Neuronal stem cell (in vitro differentiated cells): ENCODE results near the gene LOXHD1.
A peak's percentile ranks its signal among the peaks of the same experiment; 100 is the strongest.

ENCODE experiments used
- DNase-seq: peaks from one replicate; pipeline ENCODE4 v3.0.0-alpha.2; 2013; ENCODE audit warnings: low spot score
- H2AFZ ChIP-seq: one replicate; pipeline ENCODE4 v1.6.1; 2013; ENCODE audit warnings: mild to moderate bottlenecking, low read length, inconsistent platforms
- H2AK5ac ChIP-seq: 2 replicates; pipeline ENCODE4 v1.6.1; 2013; ENCODE audit warnings: low read depth, mild to moderate bottlenecking, inconsistent platforms, low read length, moderate library complexity, mixed read lengths
- H2BK120ac ChIP-seq: 2 replicates; pipeline ENCODE4 v1.6.1; 2013; ENCODE audit warnings: low read depth, mild to moderate bottlenecking, inconsistent platforms, low read length, moderate library complexity, mixed read lengths
- H2BK12ac ChIP-seq: one replicate; pipeline ENCODE4 v1.6.1; 2013; ENCODE audit warnings: low read length, inconsistent platforms
- H2BK15ac ChIP-seq: 2 replicates; pipeline ENCODE4 v1.6.1; 2013; ENCODE audit warnings: mild to moderate bottlenecking, low read length, inconsistent platforms, mixed read lengths
- H2BK5ac ChIP-seq: one replicate; pipeline ENCODE4 v1.6.1; 2013; ENCODE audit warnings: inconsistent platforms, mild to moderate bottlenecking, low read length, moderate library complexity
- H3K14ac ChIP-seq: one replicate; pipeline ENCODE4 v1.6.1; 2013; ENCODE audit warnings: low read length, inconsistent platforms
- H3K18ac ChIP-seq: 2 replicates; pipeline ENCODE4 v1.6.1; 2013; ENCODE audit warnings: low read length, inconsistent platforms
- H3K23ac ChIP-seq: 2 replicates; pipeline ENCODE4 v1.6.1; 2013; ENCODE audit warnings: low read depth, mild to moderate bottlenecking, mixed read lengths, low read length, inconsistent platforms; ENCODE audit not compliant: poor library complexity
- H3K27ac ChIP-seq: replicated peaks from 3 replicates; pipeline ENCODE4 v1.5.1; 2013; ENCODE audit warnings: low read length, inconsistent platforms
- H3K27me3 ChIP-seq, 3 experiments: 2 replicates each; pipeline ENCODE4 v1.6.1; 2013; ENCODE audit warnings: low read length in 3 of 3, mild to moderate bottlenecking in 2 of 3, inconsistent platforms in 1 of 3, low read depth in 1 of 3, mixed read lengths in 1 of 3, moderate library complexity in 1 of 3; ENCODE audit not compliant: control insufficient read depth in 3 of 3, insufficient read depth in 3 of 3
- H3K36me3 ChIP-seq, 2 donors: replicated peaks in 1 of 2; 2 replicates each; pipeline ENCODE4 v1.6.1; 2013; ENCODE audit warnings: low read length in 2 of 2; ENCODE audit not compliant: control insufficient read depth in 2 of 2, insufficient read depth in 2 of 2
- H3K4ac ChIP-seq: 2 replicates; pipeline ENCODE4 v1.6.1; 2013; ENCODE audit warnings: inconsistent platforms, mild to moderate bottlenecking, low read length, moderate library complexity
- H3K4me1 ChIP-seq, 2 donors: 1 replicate in 1 of 2; 2 replicates in 1 of 2; pipeline ENCODE4 v1.6.1; 2013; ENCODE audit warnings: low read length in 2 of 2, low read depth in 1 of 2; ENCODE audit not compliant: control insufficient read depth in 2 of 2, insufficient read depth in 1 of 2
- H3K4me2 ChIP-seq: one replicate; pipeline ENCODE4 v1.6.1; 2013; ENCODE audit warnings: mild to moderate bottlenecking, low read length, inconsistent platforms; ENCODE audit not compliant: insufficient read depth, poor library complexity, severe bottlenecking
- H3K4me3 ChIP-seq, 2 donors: 2 replicates each; pipeline ENCODE4 v1.5.1; 2013; ENCODE audit warnings: low read length in 2 of 2, mild to moderate bottlenecking in 2 of 2, inconsistent platforms in 1 of 2, moderate library complexity in 1 of 2
- H3K79me1 ChIP-seq: one replicate; pipeline ENCODE4 v1.6.1; 2013; ENCODE audit warnings: low read depth, mild to moderate bottlenecking, inconsistent platforms, low read length, moderate library complexity
- H3K9ac ChIP-seq: one replicate; pipeline ENCODE4 v1.6.1; 2013; ENCODE audit warnings: mild to moderate bottlenecking, low read depth, low read length, inconsistent platforms; ENCODE audit not compliant: poor library complexity
- H3K9me3 ChIP-seq, 2 donors: replicated peaks in 1 of 2; 2 replicates each; pipeline versions ENCODE3 to v1.6.1; 2013; ENCODE audit warnings: low read length in 2 of 2, mild to moderate bottlenecking in 2 of 2, inconsistent platforms in 1 of 2, low read depth in 1 of 2, mixed read lengths in 1 of 2, moderate library complexity in 1 of 2; ENCODE audit not compliant: control insufficient read depth in 2 of 2, insufficient read depth in 1 of 2
- H4K8ac ChIP-seq: one replicate; pipeline ENCODE4 v1.6.1; 2013; ENCODE audit warnings: low read depth, mild to moderate bottlenecking, inconsistent platforms, low read length, moderate library complexity
- H4K91ac ChIP-seq: one replicate; pipeline ENCODE4 v1.6.1; 2013; ENCODE audit warnings: low read length, low read depth, mild to moderate bottlenecking, inconsistent platforms; ENCODE audit not compliant: poor library complexity
- WGBS, 2 donors: extraction: QIAGEN DNeasy Blood & Tissue Kit; methylation state at CpG; one replicate each; pipeline ENCODE4 v1.1.7; 2013; ENCODE audit warnings: missing lambda C conversion rate in 2 of 2, mixed read lengths in 1 of 2; ENCODE audit not compliant: insufficient read length in 2 of 2, insufficient replicate concordance in 1 of 2; ENCODE audit errors: extremely low coverage in 2 of 2; 5-methylcytosine and 5-hydroxymethylcytosine counted together

LOXHD1 gene

GRCh38 chr18:46574000-46574742, 82.8 kb downstream of the LOXHD1 start:
- H3K9ac ChIP-seq, result no peak overlapping the region
- peaks cover 0 to 2% of the 10 kb centered on the region in 2 donors for H3K9me3 ChIP-seq
- no peaks in the 10 kb centered on the region for H3K36me3 ChIP-seq
- H3K4me3 ChIP-seq, result no peak overlapping the region
- no peak overlapping the region for H2AFZ ChIP-seq
- peaks cover 0 to 3% (median 0%) of the 10 kb centered on the region in 3 experiments for H3K27me3 ChIP-seq
- no peaks in the 10 kb centered on the region for H3K79me1 ChIP-seq
- H2BK5ac ChIP-seq, result no peak overlapping the region
- no peak overlapping the region for H3K18ac ChIP-seq
- H3K23ac ChIP-seq, result no peak overlapping the region
- H2AK5ac ChIP-seq, result no peak overlapping the region
- no peak overlapping the region for H3K4me2 ChIP-seq
- H3K14ac ChIP-seq, result peak overlapping the region; percentile 65
- no peak overlapping the region for H4K91ac ChIP-seq
- H2BK120ac ChIP-seq, result no peak overlapping the region
- no peak overlapping the region for H2BK12ac ChIP-seq
- H3K27ac ChIP-seq, result no peak overlapping the region
- H3K4ac ChIP-seq, result no peak overlapping the region
- no CpG with 5 or more reads among the region's 4 CpGs for WGBS, 2 donors
- no peak overlapping the region for H2BK15ac ChIP-seq
- DNase-seq, result no peak
- H4K8ac ChIP-seq, result no peak overlapping the region
- H3K4me1 ChIP-seq, result no peaks in the 10 kb centered on the region

GRCh38 chr18:46573156-46573555, 83.9 kb downstream of the LOXHD1 start:
- H2AFZ ChIP-seq, result no peak overlapping the region
- H2BK5ac ChIP-seq, result no peak overlapping the region
- DNase-seq, result no peak
- no peak overlapping the region for H3K18ac ChIP-seq
- H3K4ac ChIP-seq, result no peak overlapping the region
- H3K23ac ChIP-seq, result no peak overlapping the region
- no peaks in the 10 kb centered on the region for H3K36me3 ChIP-seq
- H4K8ac ChIP-seq, result no peak overlapping the region
- no peaks in the 10 kb centered on the region for H3K9me3 ChIP-seq
- WGBS, 2 donors, result no CpG with 5 or more reads among the region's 7 CpGs
- H3K14ac ChIP-seq, result no peak overlapping the region
- peaks cover 0 to 7% (median 0%) of the 10 kb centered on the region in 3 experiments for H3K27me3 ChIP-seq
- H3K4me3 ChIP-seq, result no peak overlapping the region
- H4K91ac ChIP-seq, result no peak overlapping the region
- H2BK120ac ChIP-seq, result no peak overlapping the region
- no peak overlapping the region for H3K27ac ChIP-seq
- no peak overlapping the region for H3K4me2 ChIP-seq
- H2BK12ac ChIP-seq, result no peak overlapping the region
- no peaks in the 10 kb centered on the region for H3K79me1 ChIP-seq
- no peak overlapping the region for H3K9ac ChIP-seq
- H2BK15ac ChIP-seq, result no peak overlapping the region
- H3K4me1 ChIP-seq, result no peaks in the 10 kb centered on the region
- no peak overlapping the region for H2AK5ac ChIP-seq

GRCh38 chr18:46571756-46572155, 85.3 kb downstream of the LOXHD1 start:
- no peak overlapping the region for H3K18ac ChIP-seq
- no peak overlapping the region for H2BK12ac ChIP-seq
- no peak overlapping the region for H3K23ac ChIP-seq
- no peak overlapping the region for H2AFZ ChIP-seq
- no peak overlapping the region for H3K14ac ChIP-seq
- no peaks in the 10 kb centered on the region for H3K79me1 ChIP-seq
- H3K4me3 ChIP-seq, result no peak overlapping the region
- no CpG with 5 or more reads among the region's 6 CpGs for WGBS, 2 donors
- no peak overlapping the region for H4K91ac ChIP-seq
- no peak overlapping the region for H3K4ac ChIP-seq
- H3K9ac ChIP-seq, result no peak overlapping the region
- no peak overlapping the region for H3K27ac ChIP-seq
- no peak overlapping the region for H2AK5ac ChIP-seq
- no peaks in the 10 kb centered on the region for H3K9me3 ChIP-seq
- peaks cover 0 to 6% (median 0%) of the 10 kb centered on the region in 3 experiments for H3K27me3 ChIP-seq
- no peak overlapping the region for H3K4me2 ChIP-seq
- DNase-seq, result no peak
- H4K8ac ChIP-seq, result no peak overlapping the region
- no peaks in the 10 kb centered on the region for H3K4me1 ChIP-seq
- no peak overlapping the region for H2BK15ac ChIP-seq
- H2BK120ac ChIP-seq, result no peak overlapping the region
- H3K36me3 ChIP-seq, result no peaks in the 10 kb centered on the region
- H2BK5ac ChIP-seq, result no peak overlapping the region

- Histone ChIP-seq H4K8ac (no peak overlapping the region), H3K23ac (no peak overlapping the region), H2BK15ac (no peak overlapping the region), H2AFZ (no peak overlapping the region), H4K91ac (no peak overlapping the region), H3K4ac (no peak overlapping the region), H3K4me3 (no peak overlapping the region), H3K79me1 (no peaks in the 10 kb centered on the region), H3K27me3 (peaks cover 0 to 10% (median 0%) of the 10 kb centered on the region in 3 experiments), H2BK12ac (no peak overlapping the region), H3K36me3 (no peaks in the 10 kb centered on the region), H3K4me2 (no peak overlapping the region), H3K27ac (no peak overlapping the region), H3K9me3 (no peaks in the 10 kb centered on the region), H2AK5ac (no peak overlapping the region), H3K4me1 (no peaks in the 10 kb centered on the region), H3K14ac (no peak overlapping the region), H3K9ac (no peak overlapping the region), H2BK5ac (no peak overlapping the region), H2BK120ac (no peak overlapping the region), H3K18ac (peak overlapping the region; percentile 2)
- WGBS, 2 donors, result no CpG with 5 or more reads among the region's 6 CpGs
- DNase-seq, result no peak
These were observed 86.4 kb downstream of the LOXHD1 start for GRCh38 chr18:46570666-46571065.
